ENCODE data around the gene FAM171A1. TPM values are rescaled to one million over a fixed set of nuclear protein-coding genes. Genes with fewer than 3 reads are reported as not detected.

Gene FAM171A1
- total RNA-seq, 1 experiment from 2014 or later, result 14.8 TPM

DNA sequence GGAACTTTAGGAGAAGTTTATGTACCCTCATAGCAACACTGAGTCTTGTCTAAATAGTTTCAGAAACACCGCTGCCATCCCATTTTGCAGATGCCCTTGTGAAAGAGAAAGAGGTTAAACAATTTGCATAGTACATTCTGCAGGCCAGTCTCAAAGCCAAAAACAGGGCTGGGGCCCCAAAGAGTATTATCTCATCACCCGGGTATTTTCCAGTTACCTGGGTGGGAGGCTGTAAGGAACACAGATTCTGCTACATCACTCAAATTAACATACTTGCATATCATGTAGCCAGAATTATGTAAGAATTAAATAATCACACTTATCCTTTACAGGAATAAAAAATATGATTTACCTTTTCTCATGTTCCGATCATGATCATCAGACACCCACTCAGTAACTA is 3.1 kb upstream of the FAM171A1 start:
- no peak for DNase-seq (ENCODE audit: low spot score)

GRCh38 chr10:15373199-15373598 is 2.1 kb upstream of the FAM171A1 start:
- DNase-seq (ENCODE audit: low spot score), result no peak

DNA sequence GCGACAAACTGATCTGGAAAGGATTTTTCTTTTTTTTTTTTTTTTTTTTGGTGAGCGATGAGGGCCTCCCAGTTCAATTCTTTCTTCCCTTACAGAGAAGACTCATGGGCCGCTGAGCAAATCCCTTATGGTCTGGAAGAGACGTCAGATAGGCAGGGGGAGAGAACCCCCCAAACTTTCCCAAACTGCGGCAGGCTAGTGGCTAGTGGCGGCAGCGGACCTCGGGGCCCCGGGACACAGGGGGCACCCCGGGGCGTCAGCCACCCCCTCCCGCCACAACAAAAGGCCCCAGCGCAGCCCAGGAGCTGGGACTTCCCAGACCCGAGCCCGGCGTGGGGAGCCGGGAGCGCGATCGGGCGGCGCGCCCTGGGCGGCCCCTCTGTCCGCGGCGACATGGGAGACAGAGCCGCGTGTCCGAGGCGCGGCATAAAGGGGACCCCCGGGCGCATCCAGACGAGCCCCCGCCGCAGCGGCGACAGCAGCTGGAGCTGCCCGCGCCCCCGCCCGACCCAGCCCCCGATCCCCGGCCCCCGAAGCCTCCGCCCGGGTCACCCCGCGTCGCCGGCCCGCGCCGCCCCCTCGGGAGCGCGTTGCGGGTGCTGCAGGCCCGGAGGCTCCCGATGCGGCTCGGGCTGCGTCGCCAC is 755 bp downstream of the FAM171A1 start:
- no peak for DNase-seq (ENCODE audit: low spot score)

DNA sequence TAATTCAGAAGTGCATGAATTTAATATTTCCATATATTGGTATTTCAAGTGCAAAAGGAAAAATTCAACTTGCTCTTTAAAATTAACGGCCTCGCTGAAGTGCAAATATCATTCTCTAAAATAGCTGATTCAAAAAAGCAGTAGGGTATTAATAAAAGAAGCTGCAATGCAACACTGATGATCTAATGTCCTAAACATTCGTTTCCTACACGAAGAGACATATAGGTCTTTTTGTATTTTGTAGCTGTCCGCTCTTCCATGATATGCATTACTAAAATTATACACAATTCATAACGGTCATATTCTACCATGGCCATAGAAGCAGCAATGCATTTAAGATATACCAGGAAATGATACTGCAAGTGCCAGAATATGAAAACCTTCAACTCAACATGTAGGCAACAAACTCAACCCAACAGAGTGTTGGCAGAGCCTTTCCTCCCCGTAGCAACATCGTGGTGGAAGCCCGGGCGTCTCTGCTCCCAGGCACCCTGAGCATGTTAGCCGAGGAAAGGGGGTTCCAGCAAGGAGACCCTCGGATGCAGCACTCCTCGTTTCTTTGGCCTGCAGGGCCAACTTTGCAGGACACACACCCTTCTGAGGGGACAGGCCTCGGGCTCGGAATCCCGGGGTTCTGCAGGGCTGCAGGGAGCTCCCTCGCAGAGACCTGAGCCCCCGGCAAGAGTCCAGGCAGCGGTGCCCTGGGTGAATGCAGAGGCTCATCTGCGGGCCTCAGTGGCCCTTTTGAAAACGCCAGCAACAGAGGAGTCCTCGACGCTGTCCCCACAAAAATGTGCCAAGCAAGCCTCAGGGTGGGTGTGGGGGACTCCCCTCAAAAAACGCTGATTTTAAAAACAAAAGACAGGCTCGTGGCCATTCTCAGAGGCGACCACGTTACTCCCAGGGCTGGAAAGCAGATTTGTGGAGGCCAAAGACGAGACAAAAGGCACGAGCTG is 1.6 kb downstream of the FAM171A1 start:
- DNase-seq (ENCODE audit: low spot score), result no peak

DNA sequence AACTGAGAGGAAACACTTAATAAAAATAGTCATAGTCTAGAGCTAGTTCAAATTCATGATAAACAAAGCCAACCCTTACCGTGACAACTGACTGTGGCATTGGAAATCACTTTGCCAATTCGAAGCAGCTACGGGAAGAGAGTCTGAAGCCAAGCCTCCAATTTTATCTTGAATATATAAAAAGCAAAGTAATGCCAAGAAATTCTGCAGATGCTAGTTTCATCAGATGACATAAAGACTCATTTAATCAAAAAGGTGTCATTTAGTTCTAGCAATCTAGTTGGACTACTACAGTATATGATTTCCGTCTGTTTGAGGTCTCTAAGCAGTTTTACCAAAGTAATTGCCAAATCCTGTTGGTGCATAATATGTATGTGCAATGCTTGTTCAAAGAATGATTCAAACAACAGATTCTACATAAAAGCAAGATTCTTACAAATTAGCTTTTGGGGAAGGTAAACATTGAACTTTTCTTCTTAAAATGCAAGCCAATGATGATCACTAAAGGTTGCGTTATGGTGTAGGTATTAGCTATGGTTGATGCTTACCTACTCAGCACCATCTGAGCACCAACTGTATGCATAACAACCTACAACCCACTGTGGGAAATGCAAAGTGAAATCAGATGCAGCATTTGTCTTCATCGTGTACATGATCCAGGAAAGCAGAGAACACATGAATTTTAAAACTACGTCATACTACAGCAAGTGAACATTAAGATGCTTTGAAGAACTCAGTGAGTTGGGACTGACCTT is 2.8 kb downstream of the FAM171A1 start:
- no peak for DNase-seq (ENCODE audit: low spot score)

GRCh38 chr10:15367296-15368085 is 3.6 kb downstream of the FAM171A1 start:
- no peak for DNase-seq (ENCODE audit: low spot score)

DNA sequence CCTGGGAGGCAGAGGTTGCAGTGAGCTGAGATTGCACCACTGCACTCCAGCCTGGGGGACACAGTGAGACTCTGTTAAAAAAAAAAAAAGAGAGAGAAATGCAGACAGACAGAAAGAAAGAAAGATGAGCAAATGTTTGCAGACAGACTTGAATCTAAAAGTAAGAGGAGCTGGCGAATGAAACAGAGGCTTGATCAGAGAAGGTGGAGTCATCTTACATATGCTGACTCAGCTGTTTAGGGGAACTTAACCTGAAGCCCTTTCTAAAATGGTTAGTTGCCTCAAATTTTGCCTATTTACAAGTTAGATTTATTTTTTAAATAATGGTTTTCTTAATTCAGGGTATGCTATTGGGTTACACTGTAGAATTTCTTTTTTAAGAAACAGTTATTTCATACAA is 5.4 kb downstream of the FAM171A1 start:
- DNase-seq (ENCODE audit: low spot score), result no peak

- DNase-seq (ENCODE audit: low spot score), result no peak
Observed at GRCh38 chr10:15364001-15364400, 7.1 kb downstream of the FAM171A1 start.

DNA sequence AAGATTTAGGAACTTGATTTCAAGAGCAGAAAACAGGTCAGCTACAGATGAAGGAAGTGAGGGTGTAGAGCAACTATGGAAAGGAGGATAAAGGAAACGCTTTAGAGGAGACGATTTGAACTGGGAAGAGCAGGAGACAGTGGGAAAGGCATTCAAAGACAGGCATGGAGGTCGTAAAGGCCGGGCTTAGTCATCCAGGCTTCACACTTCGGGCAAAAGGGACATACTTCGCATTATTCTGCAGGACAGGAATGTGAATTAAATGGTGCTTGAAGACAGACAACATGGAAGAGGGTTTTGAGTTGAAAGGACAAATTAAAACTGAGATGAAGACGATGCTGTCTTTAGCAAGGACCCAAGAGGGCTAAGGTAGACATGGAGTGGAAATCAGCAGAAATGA is 8.1 kb downstream of the FAM171A1 start:
- no peak for DNase-seq (ENCODE audit: low spot score)

- DNase-seq (ENCODE audit: low spot score), result no peak
Observed at GRCh38 chr10:15361131-15361530, 10.0 kb downstream of the FAM171A1 start.

- DNase-seq (ENCODE audit: low spot score), result no peak
Observed at GRCh38 chr10:15360566-15360965, 10.5 kb downstream of the FAM171A1 start.

DNA sequence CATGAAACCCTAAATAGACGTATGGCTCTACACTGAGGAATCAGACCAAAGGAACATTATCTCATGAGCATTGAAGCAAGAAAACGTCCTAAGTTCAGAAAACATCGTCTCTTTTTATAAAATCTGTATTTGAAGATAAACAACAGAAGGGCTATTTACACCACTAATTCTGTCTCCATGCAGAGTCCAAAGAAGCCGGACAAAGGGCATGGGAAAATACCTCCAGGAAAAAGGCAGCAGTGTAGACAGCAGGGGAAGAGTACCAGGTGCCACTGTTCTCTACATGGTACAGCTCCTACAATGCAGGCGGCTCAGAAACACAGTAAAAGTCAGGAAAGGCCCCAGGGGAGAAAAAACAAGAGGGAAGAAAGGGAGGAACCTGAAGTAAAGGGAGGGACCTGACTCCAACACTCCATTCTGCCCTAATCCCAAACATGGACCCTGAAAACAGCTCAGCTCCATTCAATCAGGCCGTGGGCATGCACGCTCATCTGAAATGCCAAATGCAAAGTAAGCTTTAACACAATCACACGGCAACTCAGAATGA is 17.5 kb downstream of the FAM171A1 start:
- no peak for DNase-seq (ENCODE audit: low spot score)

DNA sequence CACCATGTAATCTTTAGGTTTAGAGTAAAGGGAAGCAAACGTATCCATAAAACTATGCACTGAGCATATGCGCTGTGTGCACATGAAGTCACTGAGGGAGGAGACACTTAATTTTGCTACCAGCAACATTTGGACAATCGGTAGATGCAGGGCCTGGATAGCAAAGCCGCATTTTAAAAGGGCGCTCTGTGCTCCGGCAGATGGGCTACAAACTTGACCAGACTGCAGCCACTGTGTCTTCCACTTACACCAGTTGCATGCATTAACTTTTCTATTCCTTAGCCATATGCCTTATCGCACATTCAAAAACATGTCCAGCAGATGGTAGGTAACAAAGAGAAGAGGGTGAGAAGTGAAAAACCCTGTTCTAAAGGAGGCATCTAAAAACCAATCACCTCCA is 18.3 kb downstream of the FAM171A1 start:
- DNase-seq (ENCODE audit: low spot score), result no peak

DNA sequence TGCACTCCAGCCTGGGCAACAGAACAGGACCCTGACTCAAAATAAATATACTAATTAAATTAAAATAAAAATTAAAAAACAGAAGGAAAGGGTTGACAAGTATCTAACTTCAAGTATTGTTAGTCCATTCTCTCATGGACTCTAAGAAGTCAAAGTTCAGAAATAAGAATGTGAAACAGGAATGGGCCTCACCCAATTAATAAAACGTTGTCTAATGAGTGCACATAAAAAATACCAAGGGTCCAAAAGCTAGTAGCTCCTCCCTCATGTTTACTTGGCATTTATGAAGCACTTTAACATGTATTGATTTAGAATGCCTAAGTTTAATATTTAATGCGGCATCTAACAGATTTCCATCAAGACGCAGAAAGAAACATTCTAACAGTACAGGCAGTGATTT is 18.9 kb downstream of the FAM171A1 start:
- no peak for DNase-seq (ENCODE audit: low spot score)

DNA sequence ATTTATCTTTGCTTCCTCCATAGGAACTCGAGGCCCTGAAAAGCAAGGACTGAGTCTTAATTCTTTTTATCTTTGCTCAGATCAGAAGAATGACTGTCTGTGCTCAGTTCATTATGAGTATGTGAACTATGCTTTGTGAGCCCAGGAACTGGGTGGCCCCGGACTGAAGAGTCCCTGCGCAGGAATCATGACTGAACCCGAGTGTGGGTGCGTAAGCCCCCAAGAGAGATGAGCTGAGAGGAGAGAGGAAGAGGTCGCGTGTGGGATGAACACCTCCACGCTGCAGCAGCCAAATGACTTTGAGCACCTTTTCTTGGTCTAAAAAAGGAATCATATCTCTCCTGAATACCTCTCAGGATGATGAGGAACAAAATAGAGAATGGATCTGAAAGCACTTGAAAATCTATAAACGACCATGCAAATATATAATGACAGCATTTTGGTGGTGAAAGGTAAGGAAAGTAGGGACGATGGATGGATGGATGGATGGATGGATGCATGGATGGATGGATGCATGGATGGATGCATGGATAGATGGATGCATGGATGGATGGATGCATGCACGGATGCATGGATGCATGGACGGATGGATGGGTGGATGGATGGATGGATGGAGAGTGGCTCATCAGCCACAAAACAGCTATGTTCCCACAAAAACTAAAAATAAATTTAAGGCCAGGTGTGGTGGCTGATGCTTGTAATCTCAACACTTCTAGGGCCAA is 19.8 kb downstream of the FAM171A1 start:
- no peak for DNase-seq (ENCODE audit: low spot score)

DNA sequence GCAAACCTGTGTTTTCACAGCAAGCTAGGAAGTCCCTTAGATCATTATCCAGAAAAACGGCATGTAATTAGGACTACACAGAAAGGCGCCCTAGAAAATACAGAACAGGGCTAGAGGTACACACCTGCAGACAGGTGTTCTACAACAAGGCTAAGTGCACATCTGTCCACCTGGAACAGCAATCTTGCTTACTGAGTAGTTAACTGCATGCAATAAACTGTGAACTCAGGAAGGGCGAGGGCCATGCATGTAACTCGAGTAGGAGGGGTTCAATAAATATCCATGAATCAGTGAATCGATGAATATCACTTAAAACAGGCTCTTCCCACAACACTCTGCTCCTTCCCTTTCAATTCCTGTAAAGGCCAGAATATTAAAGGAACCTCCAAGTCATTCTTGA is 22.0 kb downstream of the FAM171A1 start:
- no peak for DNase-seq (ENCODE audit: low spot score)

DNA sequence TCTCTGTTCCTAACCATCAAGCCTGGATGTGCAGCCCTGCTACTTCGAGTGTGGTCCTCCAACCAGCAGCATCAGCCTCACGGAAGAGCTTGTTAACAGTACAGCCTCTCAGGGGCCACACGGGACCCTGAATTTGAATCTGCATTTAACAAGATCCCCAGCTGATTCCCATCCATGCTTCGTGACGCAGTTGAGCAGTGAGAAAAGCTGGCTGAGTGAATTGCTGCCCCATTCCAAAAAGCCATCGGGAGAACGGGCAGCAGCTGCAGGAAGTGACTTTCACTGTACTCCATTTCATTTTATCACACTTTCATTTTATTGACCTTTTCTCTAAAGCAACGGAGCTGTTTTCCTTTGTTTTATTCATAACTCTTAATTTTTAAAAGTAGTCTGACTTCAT is 22.5 kb downstream of the FAM171A1 start:
- DNase-seq (ENCODE audit: low spot score), result no peak

- no peak for DNase-seq (ENCODE audit: low spot score)
Observed at GRCh38 chr10:15347150-15347549, 23.9 kb downstream of the FAM171A1 start.

GRCh38 chr10:15346440-15347141 is 24.5 kb downstream of the FAM171A1 start:
- DNase-seq (ENCODE audit: low spot score), result no peak

DNA sequence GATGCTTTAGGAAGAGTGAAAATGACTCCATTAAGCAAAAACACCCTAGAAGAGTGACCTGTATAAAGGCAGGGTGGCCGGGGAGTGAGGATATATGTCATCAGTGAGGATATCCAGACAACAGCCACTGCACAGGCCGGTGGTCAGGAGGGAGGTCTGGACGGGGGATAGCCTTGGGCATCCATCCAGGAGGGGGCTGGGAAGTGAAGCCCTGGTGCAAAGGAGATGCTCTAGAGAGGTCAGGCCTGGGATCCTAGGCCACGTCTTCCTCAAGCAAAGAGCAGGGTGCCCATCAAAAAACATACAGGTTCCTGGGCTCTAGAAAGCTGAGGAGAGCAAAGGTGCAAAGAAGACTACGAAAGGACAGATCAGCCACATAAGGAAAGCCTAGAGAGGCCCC is 25.6 kb downstream of the FAM171A1 start:
- DNase-seq (ENCODE audit: low spot score), result no peak

Data from H4 (cell line).